ENCODE measurements around the gene IGFBP3.

IGFBP3 gene

DNA sequence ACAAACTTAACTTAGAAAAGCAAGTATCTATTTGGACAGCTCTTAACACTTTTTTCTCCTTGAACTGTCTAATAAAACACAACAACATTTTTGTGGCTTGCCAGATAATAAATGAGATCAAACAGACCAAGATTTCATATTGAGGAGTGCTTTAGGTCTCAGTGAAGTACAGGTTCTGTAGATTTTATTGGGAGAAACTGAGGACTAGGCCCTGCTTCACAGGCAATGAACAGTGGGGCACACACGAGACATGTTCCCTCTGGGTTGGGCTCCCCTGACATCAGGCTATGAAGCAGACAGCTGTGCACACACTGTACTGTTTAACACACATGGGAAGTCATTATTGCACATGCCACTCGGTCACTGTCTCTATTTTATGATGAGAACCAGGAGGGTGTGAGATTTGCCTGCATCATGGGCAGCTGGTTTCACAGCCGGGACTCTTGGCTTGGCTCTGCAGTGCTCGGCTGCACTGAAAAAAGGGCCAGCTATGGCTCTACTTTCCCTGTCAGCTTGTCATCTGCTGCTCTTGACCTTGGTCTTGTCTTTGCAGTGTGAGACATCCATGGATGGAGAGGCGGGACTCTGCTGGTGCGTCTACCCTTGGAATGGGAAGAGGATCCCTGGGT is 28.6 kb downstream of the IGFBP3 start:
- TF ChIP-seq POLR2AphosphoS5 (IDR thresholded peaks at IDR 0.05; ENCODE audit: low read depth, low read length) = no peak
- TF ChIP-seq FOXP2 (optimal IDR thresholded peaks at IDR 0.05; ENCODE audit: borderline replicate concordance, extremely low read depth, extremely low read length, insufficient read depth) = no peak
- TF ChIP-seq SIN3A (IDR thresholded peaks at IDR 0.05; ENCODE audit: borderline replicate concordance, insufficient read depth, low read length) = no peak
- TF ChIP-seq, protein P1, sequence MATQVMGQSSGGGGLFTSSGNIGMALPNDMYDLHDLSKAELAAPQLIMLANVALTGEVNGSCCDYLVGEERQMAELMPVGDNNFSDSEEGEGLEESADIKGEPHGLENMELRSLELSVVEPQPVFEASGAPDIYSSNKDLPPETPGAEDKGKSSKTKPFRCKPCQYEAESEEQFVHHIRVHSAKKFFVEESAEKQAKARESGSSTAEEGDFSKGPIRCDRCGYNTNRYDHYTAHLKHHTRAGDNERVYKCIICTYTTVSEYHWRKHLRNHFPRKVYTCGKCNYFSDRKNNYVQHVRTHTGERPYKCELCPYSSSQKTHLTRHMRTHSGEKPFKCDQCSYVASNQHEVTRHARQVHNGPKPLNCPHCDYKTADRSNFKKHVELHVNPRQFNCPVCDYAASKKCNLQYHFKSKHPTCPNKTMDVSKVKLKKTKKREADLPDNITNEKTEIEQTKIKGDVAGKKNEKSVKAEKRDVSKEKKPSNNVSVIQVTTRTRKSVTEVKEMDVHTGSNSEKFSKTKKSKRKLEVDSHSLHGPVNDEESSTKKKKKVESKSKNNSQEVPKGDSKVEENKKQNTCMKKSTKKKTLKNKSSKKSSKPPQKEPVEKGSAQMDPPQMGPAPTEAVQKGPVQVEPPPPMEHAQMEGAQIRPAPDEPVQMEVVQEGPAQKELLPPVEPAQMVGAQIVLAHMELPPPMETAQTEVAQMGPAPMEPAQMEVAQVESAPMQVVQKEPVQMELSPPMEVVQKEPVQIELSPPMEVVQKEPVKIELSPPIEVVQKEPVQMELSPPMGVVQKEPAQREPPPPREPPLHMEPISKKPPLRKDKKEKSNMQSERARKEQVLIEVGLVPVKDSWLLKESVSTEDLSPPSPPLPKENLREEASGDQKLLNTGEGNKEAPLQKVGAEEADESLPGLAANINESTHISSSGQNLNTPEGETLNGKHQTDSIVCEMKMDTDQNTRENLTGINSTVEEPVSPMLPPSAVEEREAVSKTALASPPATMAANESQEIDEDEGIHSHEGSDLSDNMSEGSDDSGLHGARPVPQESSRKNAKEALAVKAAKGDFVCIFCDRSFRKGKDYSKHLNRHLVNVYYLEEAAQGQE (IDR thresholded peaks at IDR 0.05; ENCODE audit: insufficient read depth in 1 of 2, low read depth in 2 of 2, low read length in 2 of 2) = no peak
- no peak for TF ChIP-seq TAF1 (IDR thresholded peaks at IDR 0.05; ENCODE audit: borderline replicate concordance, insufficient read depth, low read length)

DNA sequence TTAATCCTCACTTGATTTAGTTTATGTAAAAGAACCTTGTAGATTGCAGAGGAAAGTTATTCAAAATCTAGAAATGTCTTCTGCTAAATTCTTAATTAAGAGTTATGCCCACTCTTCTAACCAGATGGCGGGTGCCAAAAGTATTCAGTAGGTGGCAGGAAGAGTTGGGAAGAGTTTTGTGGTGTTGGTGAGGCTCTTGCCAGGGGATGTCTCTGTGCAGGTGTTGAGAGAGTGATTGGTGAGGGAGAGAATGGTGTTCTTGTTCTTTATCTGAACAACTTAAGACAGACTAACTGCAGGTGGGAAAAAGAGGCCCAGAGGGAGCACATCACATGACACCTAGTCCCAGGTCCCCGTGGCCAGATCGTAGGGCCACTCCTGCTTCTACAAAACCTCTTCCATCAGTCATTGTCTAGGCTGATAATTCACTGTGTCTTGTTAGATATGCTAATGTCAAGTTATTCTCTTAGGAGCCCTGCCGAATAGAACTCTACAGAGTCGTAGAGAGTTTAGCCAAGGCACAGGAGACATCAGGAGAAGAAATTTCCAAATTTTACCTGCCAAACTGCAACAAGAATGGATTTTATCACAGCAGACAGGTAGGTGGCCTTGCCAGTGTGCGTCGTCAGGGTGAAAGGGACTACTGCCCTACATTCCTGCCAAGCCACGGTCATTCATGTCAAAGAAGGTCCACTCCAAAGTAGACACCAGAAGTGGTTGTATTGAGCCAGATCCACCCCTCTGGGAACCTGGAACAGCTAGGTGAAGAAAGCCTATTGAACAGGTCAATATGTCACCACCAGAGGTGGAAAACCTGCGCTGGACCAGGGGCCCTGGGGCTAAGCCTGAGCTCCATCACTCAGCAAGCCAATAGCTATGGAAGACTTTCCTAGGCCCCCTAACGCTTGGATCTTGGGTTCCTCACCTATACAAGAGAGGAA is 29.3 kb downstream of the IGFBP3 start:
- TF ChIP-seq, protein P1 (IDR thresholded peaks at IDR 0.05; ENCODE audit: insufficient read depth in 1 of 2, low read depth in 2 of 2, low read length in 2 of 2) = no peak
- TF ChIP-seq SIN3A (IDR thresholded peaks at IDR 0.05; ENCODE audit: borderline replicate concordance, insufficient read depth, low read length) (no peak), FOXP2 (optimal IDR thresholded peaks at IDR 0.05; ENCODE audit: borderline replicate concordance, extremely low read depth, extremely low read length, insufficient read depth) (no peak), TAF1 (IDR thresholded peaks at IDR 0.05; ENCODE audit: borderline replicate concordance, insufficient read depth, low read length) (no peak)

DNA sequence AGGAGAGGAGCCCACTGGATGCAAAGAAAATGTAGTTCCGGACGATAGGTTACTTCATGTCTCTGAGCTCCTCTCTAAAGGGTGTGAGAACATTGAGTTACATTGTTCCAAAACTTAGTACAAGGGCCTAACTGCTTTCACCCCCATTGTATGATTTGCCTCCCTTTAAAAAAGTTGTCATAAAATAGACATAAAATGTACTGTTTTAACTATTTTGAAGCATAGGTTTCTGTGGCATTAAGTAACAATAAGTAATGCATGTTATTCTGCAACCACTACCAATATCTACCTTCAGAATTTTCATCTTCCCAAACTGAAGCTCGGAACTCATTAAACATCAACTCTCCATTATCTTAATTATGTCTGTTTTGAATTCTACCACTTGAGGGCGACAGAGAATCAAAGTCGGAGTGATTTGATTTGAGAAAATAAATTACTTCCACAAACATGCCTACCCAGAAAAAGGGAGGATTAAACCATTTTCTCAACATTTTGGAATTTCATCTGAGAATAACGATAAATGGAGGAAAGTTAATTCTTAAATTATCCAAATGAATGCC is 30.1 kb downstream of the IGFBP3 start:
- TF ChIP-seq, protein P1 (IDR thresholded peaks at IDR 0.05; ENCODE audit: insufficient read depth in 1 of 2, low read depth in 2 of 2, low read length in 2 of 2) = no peak
- TF ChIP-seq POLR2AphosphoS5 (IDR thresholded peaks at IDR 0.05; ENCODE audit: low read depth, low read length) (no peak), FOXP2 (optimal IDR thresholded peaks at IDR 0.05; ENCODE audit: borderline replicate concordance, extremely low read depth, extremely low read length, insufficient read depth) (no peak), TAF1 (IDR thresholded peaks at IDR 0.05; ENCODE audit: borderline replicate concordance, insufficient read depth, low read length) (no peak), SIN3A (IDR thresholded peaks at IDR 0.05; ENCODE audit: borderline replicate concordance, insufficient read depth, low read length) (no peak)

GRCh38 chr7:45890125-45890901 is 30.8 kb downstream of the IGFBP3 start:
- TF ChIP-seq FOXP2 (optimal IDR thresholded peaks at IDR 0.05; ENCODE audit: borderline replicate concordance, extremely low read depth, extremely low read length, insufficient read depth) (no peak), POLR2AphosphoS5 (IDR thresholded peaks at IDR 0.05; ENCODE audit: low read depth, low read length) (no peak), SIN3A (IDR thresholded peaks at IDR 0.05; ENCODE audit: borderline replicate concordance, insufficient read depth, low read length) (no peak), TAF1 (IDR thresholded peaks at IDR 0.05; ENCODE audit: borderline replicate concordance, insufficient read depth, low read length) (no peak)
- TF ChIP-seq, protein P1 (IDR thresholded peaks at IDR 0.05; ENCODE audit: insufficient read depth in 1 of 2, low read depth in 2 of 2, low read length in 2 of 2) = no peak
